Right atrium auricular region (tissue), 2 donors: ENCODE measurements around the gene B4GALT5. TPM values are rescaled to one million over a fixed set of nuclear protein-coding genes. Genes with fewer than 3 reads are reported as not detected.

ENCODE experiments used
- DNase-seq: peaks from one replicate; pipeline ENCODE4 v3.0.0-alpha.2; 2019; ENCODE audit warnings: low spot score
- H3K27ac ChIP-seq, 2 donors: fragments of 200-600 bp; sonication (generic); 1 replicate in 1 of 2; 2 replicates in 1 of 2; pipeline ENCODE4 v1.5.1; 2016 to 2019
- H3K27me3 ChIP-seq, 2 donors: fragments of 200-600 bp; sonication (generic); one replicate each; pipeline versions ENCODE4 v1.5.1 to v1.6.0; 2017 to 2019
- H3K36me3 ChIP-seq: fragments of 200-600 bp; sonication (generic); one replicate; pipeline ENCODE4 v1.5.1; 2016
- H3K4me1 ChIP-seq, 2 donors: fragments of 200-600 bp; sonication (generic); one replicate each; pipeline versions ENCODE4 v1.5.1 to v1.6.0; 2017 to 2019
- H3K4me3 ChIP-seq, 2 donors: fragments of 200-600 bp; sonication (generic); 1 replicate in 1 of 2; 2 replicates in 1 of 2; pipeline ENCODE4 v1.5.1; 2017 to 2019; ENCODE audit warnings: mild to moderate bottlenecking in 1 of 2, moderate library complexity in 1 of 2
- H3K9me3 ChIP-seq, 2 donors: fragments of 200-600 bp; sonication (generic); one replicate each; pipeline ENCODE4 v1.5.1; 2019
- CTCF ChIP-seq, 2 donors: fragments of 200-600 bp; sonication (generic); IDR thresholded peaks; one replicate each; pipeline ENCODE4 v1.5.1; 2019; ENCODE audit warnings: antibody characterized with exemption in 2 of 2
- total RNA-seq, 2 donors: library from RNA; depleted of rRNA; stranded (reverse); fragments of >200 nt; gene quantifications; one replicate each; pipeline ENCODE4 v1.1.0, GENCODE V29; 2016

B4GALT5 gene
- total RNA-seq, 2 donors from 2014 or later = 17.7 to 24.4 TPM

GRCh38 chr20:49692941-49693340 lies 20.7 kb downstream of the B4GALT5 start:
- Histone ChIP-seq H3K36me3 (no peaks in the 10 kb centered on the region), H3K4me3 (no peak overlapping the region), H3K27me3 (no peaks in the 10 kb centered on the region), H3K27ac (no peak overlapping the region), H3K9me3 (no peaks in the 10 kb centered on the region), H3K4me1 (peaks cover 0 to 43% of the 10 kb centered on the region in 2 donors)
- no peak for TF ChIP-seq CTCF (IDR thresholded peaks at IDR 0.05)
- no peak for DNase-seq

- Histone ChIP-seq H3K4me3 (no peak overlapping the region), H3K36me3 (no peaks in the 10 kb centered on the region), H3K4me1 (peaks cover 0 to 47% of the 10 kb centered on the region in 2 donors), H3K27me3 (no peaks in the 10 kb centered on the region), H3K27ac (no peak overlapping the region), H3K9me3 (no peaks in the 10 kb centered on the region)
- no peak for TF ChIP-seq CTCF (IDR thresholded peaks at IDR 0.05)
- no peak for DNase-seq
Observed at GRCh38 chr20:49691818-49692568, 21.7 kb downstream of the B4GALT5 start.

- no peak overlapping the region for H3K4me3 ChIP-seq
- no peaks in the 10 kb centered on the region for H3K27me3 ChIP-seq
- TF ChIP-seq CTCF (IDR thresholded peaks at IDR 0.05) = no peak
- no peak for DNase-seq
- H3K9me3 ChIP-seq = no peaks in the 10 kb centered on the region
- no peaks in the 10 kb centered on the region for H3K36me3 ChIP-seq
- no peak overlapping the region for H3K27ac ChIP-seq
- peaks cover 0 to 53% of the 10 kb centered on the region in 2 donors for H3K4me1 ChIP-seq
Observed at GRCh38 chr20:49690899-49691620, 22.6 kb downstream of the B4GALT5 start.

- peaks cover 0 to 54% of the 10 kb centered on the region in 2 donors for H3K4me1 ChIP-seq
- no peak for DNase-seq
- no peaks in the 10 kb centered on the region for H3K27me3 ChIP-seq
- no peak overlapping the region for H3K4me3 ChIP-seq
- no peak for TF ChIP-seq CTCF (IDR thresholded peaks at IDR 0.05)
- no peaks in the 10 kb centered on the region for H3K36me3 ChIP-seq
- no peaks in the 10 kb centered on the region for H3K9me3 ChIP-seq
- H3K27ac ChIP-seq = no peak overlapping the region
Observed at GRCh38 chr20:49687595-49688567, 25.8 kb downstream of the B4GALT5 start.

- no peaks in the 10 kb centered on the region for H3K9me3 ChIP-seq
- peak overlapping the region; percentile 0 to 25 for H3K27ac ChIP-seq
- no peak for TF ChIP-seq CTCF (IDR thresholded peaks at IDR 0.05)
- H3K36me3 ChIP-seq = no peaks in the 10 kb centered on the region
- H3K4me3 ChIP-seq = no peak overlapping the region
- DNase-seq = no peak
- H3K4me1 ChIP-seq = peaks cover 0 to 38% of the 10 kb centered on the region in 2 donors
- no peaks in the 10 kb centered on the region for H3K27me3 ChIP-seq
Observed at GRCh38 chr20:49685809-49686208, 27.9 kb downstream of the B4GALT5 start.
